Activated CD8-positive, alpha-beta T cell treated with anti-CD3 and anti-CD28 coated beads, Interleukin-2, amount 10 ng/mL, durations not matched to agents 7 days and 5 days (primary cell): ENCODE measurements around the gene TFRC. TPM values are rescaled to one million over a fixed set of nuclear protein-coding genes. Genes with fewer than 3 reads are reported as not detected.
A peak's percentile ranks its signal among the peaks of the same experiment; 100 is the strongest.
"Not testable (repeated sequence)": the region's sequence is repeated elsewhere in the genome, so short reads cannot be mapped to it uniquely, and the experiment has no call there.

ENCODE experiments used
- ATAC-seq: fragments of 150-1000 bp; cut with Tn5 transposase; one replicate; pipeline ENCODE4 v1.10.0; 2021; ENCODE audit warnings: moderate library complexity
- CTCF ChIA-PET: fragments of 350-600 bp; sonication (Branson Sonifier 250); formaldehyde crosslinking; loops from one replicate; lab custom pipeline; 2021; ENCODE audit warnings: antibody characterized with exemption; lab: Charles Lee
- POLR2A ChIA-PET: fragments of 350-600 bp; sonication (Branson Sonifier 250); formaldehyde crosslinking; loops from one replicate; lab custom pipeline; 2021; ENCODE audit warnings: antibody characterized with exemption; lab: Charles Lee
- DNase-seq: peaks from one replicate; pipeline ENCODE4 v3.0.0-alpha.2; 2020
- H3K27ac Mint-ChIP-seq: one replicate; pipeline ENCODE4 v1.8.0; 2021; ENCODE audit warnings: mild to moderate bottlenecking, mixed read lengths
- H3K27me3 Mint-ChIP-seq: one replicate; pipeline ENCODE4 v1.8.0; 2021; ENCODE audit warnings: low read depth, mixed read lengths
- H3K36me3 Mint-ChIP-seq: one replicate; pipeline ENCODE4 v1.8.0; 2021; ENCODE audit warnings: low read depth, mixed read lengths
- H3K4me1 Mint-ChIP-seq: one replicate; pipeline ENCODE4 v1.8.0; 2021; ENCODE audit warnings: low read depth, mixed read lengths
- H3K4me3 Mint-ChIP-seq: one replicate; pipeline ENCODE4 v1.8.0; 2021; ENCODE audit warnings: mild to moderate bottlenecking, mixed read lengths
- H3K9me3 Mint-ChIP-seq: one replicate; pipeline ENCODE4 v1.8.0; 2022; ENCODE audit warnings: mixed read lengths; ENCODE audit not compliant: insufficient read depth
- total RNA-seq, 2 experiments: library from RNA; stranded (reverse); gene quantifications; one replicate each; pipeline ENCODE4 v1.2.3, GENCODE V29; 2021

Gene TFRC
- total RNA-seq, 2 experiments from 2014 or later: 282 to 298 TPM

GRCh38 chr3:196016059-196016458, 65.8 kb downstream of the TFRC start:
- DNase-seq (no peak), ATAC-seq (no peak)
- no peaks in the 10 kb centered on the region for H3K4me1 Mint-ChIP-seq
- H3K4me3 Mint-ChIP-seq: no peak overlapping the region
- H3K9me3 Mint-ChIP-seq: no peaks in the 10 kb centered on the region
- H3K27me3 Mint-ChIP-seq: peaks cover 20% of the 10 kb centered on the region
- ChIA-PET POLR2A (no interaction called here), CTCF (no interaction called here)
- no peaks in the 10 kb centered on the region for H3K36me3 Mint-ChIP-seq
- H3K27ac Mint-ChIP-seq: no peak overlapping the region

GRCh38 chr3:196013587-196014487, 68.1 kb downstream of the TFRC start:
- H3K27ac Mint-ChIP-seq: no peak overlapping the region
- CTCF ChIA-PET: interaction anchor here (1.0 kb wide), 1 partner anchor 12 kb away, joined by 3 read pairs; no protein-coding TSS in a partner anchor
- ATAC-seq: no peak

GRCh38 chr3:196012941-196013476, 68.9 kb downstream of the TFRC start:
- H3K9me3 Mint-ChIP-seq: no peaks in the 10 kb centered on the region
- CTCF ChIA-PET: no interaction called here
- no peak overlapping the region for H3K27ac Mint-ChIP-seq
- ATAC-seq (no peak), DNase-seq (no peak)
- H3K4me3 Mint-ChIP-seq: no peak overlapping the region
- peaks cover 22% of the 10 kb centered on the region for H3K27me3 Mint-ChIP-seq
- POLR2A ChIA-PET: no interaction called here
- no peaks in the 10 kb centered on the region for H3K4me1 Mint-ChIP-seq
- no peaks in the 10 kb centered on the region for H3K36me3 Mint-ChIP-seq

More at GRCh38 chr3:196013587-196014487, 68.1 kb downstream of the TFRC start:
- no peak for DNase-seq
- H3K4me1 Mint-ChIP-seq: no peaks in the 10 kb centered on the region
- H3K4me3 Mint-ChIP-seq: no peak overlapping the region
- H3K27me3 Mint-ChIP-seq: peaks cover 27% of the 10 kb centered on the region
- H3K36me3 Mint-ChIP-seq: no peaks in the 10 kb centered on the region
- POLR2A ChIA-PET: interaction anchor here (0.7 kb wide), 1 partner anchor 20 kb away, joined by 4 read pairs; no protein-coding TSS in a partner anchor
- H3K9me3 Mint-ChIP-seq: no peaks in the 10 kb centered on the region

GRCh38 chr3:196012481-196012880, 69.4 kb downstream of the TFRC start:
- Mint-ChIP-seq H3K4me1 (no peaks in the 10 kb centered on the region), H3K27me3 (peaks cover 19% of the 10 kb centered on the region), H3K27ac (no peak overlapping the region), H3K36me3 (no peaks in the 10 kb centered on the region), H3K9me3 (no peaks in the 10 kb centered on the region), H3K4me3 (no peak overlapping the region)
- ChIA-PET POLR2A (interaction anchor here (0.7 kb wide), 1 partner anchor 49 kb away, joined by 3 read pairs; no protein-coding TSS in a partner anchor), CTCF (no interaction called here)
- ATAC-seq (no peak), DNase-seq (no peak)

GRCh38 chr3:196009456-196009855, 72.4 kb downstream of the TFRC start:
- CTCF ChIA-PET: no interaction called here
- no peak for ATAC-seq

GRCh38 chr3:196008929-196009328, 73.0 kb downstream of the TFRC start:
- H3K27me3 Mint-ChIP-seq: peaks cover 19% of the 10 kb centered on the region
- ATAC-seq (no peak), DNase-seq (no peak)
- H3K36me3 Mint-ChIP-seq: no peaks in the 10 kb centered on the region
- no peak overlapping the region for H3K27ac Mint-ChIP-seq
- no peaks in the 10 kb centered on the region for H3K9me3 Mint-ChIP-seq
- H3K4me1 Mint-ChIP-seq: no peaks in the 10 kb centered on the region
- ChIA-PET POLR2A (no interaction called here), CTCF (no interaction called here)
- H3K4me3 Mint-ChIP-seq: no peak overlapping the region

More at GRCh38 chr3:196009456-196009855, 72.4 kb downstream of the TFRC start:
- H3K27ac Mint-ChIP-seq: no peak overlapping the region
- H3K36me3 Mint-ChIP-seq: no peaks in the 10 kb centered on the region
- H3K27me3 Mint-ChIP-seq: peaks cover 19% of the 10 kb centered on the region
- POLR2A ChIA-PET: no interaction called here
- H3K4me1 Mint-ChIP-seq: no peaks in the 10 kb centered on the region
- H3K9me3 Mint-ChIP-seq: no peaks in the 10 kb centered on the region
- no peak overlapping the region for H3K4me3 Mint-ChIP-seq
- no peak for DNase-seq

GRCh38 chr3:196008387-196008786, 73.5 kb downstream of the TFRC start:
- Mint-ChIP-seq H3K27ac (no peak overlapping the region), H3K4me3 (no peak overlapping the region), H3K36me3 (no peaks in the 10 kb centered on the region), H3K27me3 (peaks cover 19% of the 10 kb centered on the region), H3K4me1 (no peaks in the 10 kb centered on the region), H3K9me3 (no peaks in the 10 kb centered on the region)
- ChIA-PET POLR2A (no interaction called here), CTCF (no interaction called here)
- no peak for DNase-seq
- ATAC-seq: no peak

- no peak for DNase-seq
- peaks cover 19% of the 10 kb centered on the region for H3K27me3 Mint-ChIP-seq
- no peaks in the 10 kb centered on the region for H3K36me3 Mint-ChIP-seq
- H3K4me3 Mint-ChIP-seq: no peak overlapping the region
- H3K9me3 Mint-ChIP-seq: no peaks in the 10 kb centered on the region
- ChIA-PET POLR2A (no interaction called here), CTCF (no interaction called here)
- no peak for ATAC-seq
- no peak overlapping the region for H3K27ac Mint-ChIP-seq
- H3K4me1 Mint-ChIP-seq: no peaks in the 10 kb centered on the region
These were observed 74.0 kb downstream of the TFRC start for GRCh38 chr3:196007744-196008335.

- H3K4me1 Mint-ChIP-seq, DNase-seq, H3K4me3 Mint-ChIP-seq, H3K36me3 Mint-ChIP-seq, H3K9me3 Mint-ChIP-seq, CTCF ChIA-PET, H3K27ac Mint-ChIP-seq, POLR2A ChIA-PET, ATAC-seq: not testable (repeated sequence)
- H3K27me3 Mint-ChIP-seq: peaks cover 20% of the 10 kb centered on the region
These were observed 76.6 kb downstream of the TFRC start for GRCh38 chr3:196005338-196005737.

GRCh38 chr3:196004359-196005052, 77.4 kb downstream of the TFRC start:
- H3K4me1 Mint-ChIP-seq, H3K4me3 Mint-ChIP-seq, H3K27ac Mint-ChIP-seq, H3K36me3 Mint-ChIP-seq, H3K9me3 Mint-ChIP-seq, ATAC-seq: not testable (repeated sequence)
- peaks cover 15% of the 10 kb centered on the region for H3K27me3 Mint-ChIP-seq
- POLR2A ChIA-PET: interaction anchor here (0.5 kb wide), 1 partner anchor 116 kb away, joined by 3 read pairs; no protein-coding TSS in a partner anchor
- CTCF ChIA-PET: interaction anchor here (1.0 kb wide), 1 partner anchor 45 kb away, joined by 4 read pairs; no protein-coding TSS in a partner anchor
- DNase-seq: peak; percentile 18

- Mint-ChIP-seq H3K27ac (no peak overlapping the region), H3K9me3 (no peaks in the 10 kb centered on the region), H3K27me3 (peaks cover 20% of the 10 kb centered on the region), H3K4me3 (no peak overlapping the region), H3K36me3 (no peaks in the 10 kb centered on the region), H3K4me1 (no peaks in the 10 kb centered on the region)
- ATAC-seq (no peak), DNase-seq (peak; percentile 18)
- POLR2A ChIA-PET: interaction anchor here (0.5 kb wide), 1 partner anchor 115 kb away, joined by 3 read pairs; no protein-coding TSS in a partner anchor
- CTCF ChIA-PET: interaction anchor here (1.0 kb wide), 1 partner anchor 46 kb away, joined by 4 read pairs; no protein-coding TSS in a partner anchor
These were observed 78.3 kb downstream of the TFRC start for GRCh38 chr3:196003611-196004010.
